HEK293 (cell line): ENCODE results near the gene PLEKHG3.

Source experiments
- CTCF ChIP-seq: fragments of 450-650 bp; formaldehyde crosslinking; IDR thresholded peaks from 2 replicates; pipeline ENCODE4 v1.5.1; 2016; ENCODE audit warnings: missing biosample characterization, missing genetic modification characterization
- IKZF3 ChIP-seq: fragments of 450-650 bp; IDR thresholded peaks from 2 replicates; pipeline ENCODE4 v1.5.0; 2018; ENCODE audit warnings: missing biosample characterization, mild to moderate bottlenecking, missing genetic modification characterization, moderate library complexity
- MEIS1 ChIP-seq: sonication (generic); formaldehyde crosslinking; IDR thresholded peaks from 2 replicates; pipeline ENCODE4 v1.8.1; 2022; ENCODE audit warnings: missing genetic modification reagents, mild to moderate bottlenecking, borderline replicate concordance
- PRDM6 ChIP-seq: fragments of 450-650 bp; formaldehyde crosslinking; IDR thresholded peaks from 2 replicates; pipeline ENCODE4 v1.5.1; 2017; ENCODE audit warnings: missing biosample characterization, missing genetic modification characterization
- REPIN1 ChIP-seq: fragments of 450-650 bp; formaldehyde crosslinking; IDR thresholded peaks from 2 replicates; pipeline ENCODE4 v1.5.1; 2017; ENCODE audit warnings: missing biosample characterization, missing genetic modification characterization, low read depth
- SALL2 ChIP-seq: fragments of 450-650 bp; formaldehyde crosslinking; IDR thresholded peaks from 2 replicates; pipeline ENCODE4 v1.5.0; 2017; ENCODE audit warnings: missing biosample characterization, mild to moderate bottlenecking, missing genetic modification characterization, borderline replicate concordance
- TRIM28 ChIP-seq: IDR thresholded peaks from 2 replicates; pipeline ENCODE4 v1.6.1; 2011; ENCODE audit warnings: low read length, control low read depth, borderline replicate concordance
- ZBTB6 ChIP-seq: fragments of 450-650 bp; formaldehyde crosslinking; IDR thresholded peaks from 2 replicates; pipeline ENCODE4 v1.5.1; 2017; ENCODE audit warnings: missing biosample characterization, missing genetic modification characterization
- ZNF121 ChIP-seq: fragments of 450-650 bp; formaldehyde crosslinking; IDR thresholded peaks from 2 replicates; pipeline ENCODE4 v1.5.1; 2016; ENCODE audit warnings: missing biosample characterization, missing genetic modification characterization
- ZNF146 ChIP-seq: fragments of 450-650 bp; formaldehyde crosslinking; IDR thresholded peaks from 2 replicates; pipeline ENCODE4 v1.5.1; 2016; ENCODE audit warnings: missing biosample characterization, missing genetic modification characterization
- ZNF2 ChIP-seq: fragments of 450-650 bp; formaldehyde crosslinking; IDR thresholded peaks from 2 replicates; pipeline ENCODE4 v1.5.1; 2016; ENCODE audit warnings: missing biosample characterization, missing genetic modification characterization
- ZNF274 ChIP-seq, 2 experiments: fragments of 200-500 bp in 1 of 2; fragments of 450-650 bp in 1 of 2; sonication (Bioruptor generic) in 1 of 2; formaldehyde crosslinking in 1 of 2; IDR thresholded peaks; 2 replicates each; pipeline versions ENCODE4 v1.5.1 to v1.6.1; 2014 to 2016; ENCODE audit warnings: borderline replicate concordance in 1 of 2, inconsistent platforms in 1 of 2, low read length in 1 of 2, missing biosample characterization in 1 of 2, missing genetic modification characterization in 1 of 2
- ZNF292 ChIP-seq: fragments of 450-650 bp; formaldehyde crosslinking; IDR thresholded peaks from 2 replicates; pipeline ENCODE4 v1.5.1; 2016; ENCODE audit warnings: low read depth, missing biosample characterization, missing genetic modification characterization, borderline replicate concordance
- ZNF433 ChIP-seq: fragments of 450-650 bp; formaldehyde crosslinking; IDR thresholded peaks from 2 replicates; pipeline ENCODE4 v1.5.1; 2016; ENCODE audit warnings: missing biosample characterization, missing genetic modification characterization, low read depth
- ZNF48 ChIP-seq: fragments of 450-650 bp; formaldehyde crosslinking; IDR thresholded peaks from 2 replicates; pipeline ENCODE4 v1.5.1; 2016; ENCODE audit warnings: missing biosample characterization, missing genetic modification characterization
- ZNF549 ChIP-seq: fragments of 450-650 bp; IDR thresholded peaks from 2 replicates; pipeline ENCODE4 v1.5.1; 2018; ENCODE audit warnings: missing biosample characterization, missing genetic modification characterization, mild to moderate bottlenecking, inconsistent platforms, moderate library complexity
- ZNF561 ChIP-seq: fragments of 450-650 bp; IDR thresholded peaks from 2 replicates; pipeline ENCODE4 v1.5.1; 2018; ENCODE audit warnings: missing biosample characterization, missing genetic modification characterization, borderline replicate concordance
- ZNF600 ChIP-seq: fragments of 450-650 bp; formaldehyde crosslinking; IDR thresholded peaks from 2 replicates; pipeline ENCODE4 v1.5.1; 2016; ENCODE audit warnings: missing biosample characterization, missing genetic modification characterization
- ZNF654 ChIP-seq: fragments of 450-650 bp; formaldehyde crosslinking; IDR thresholded peaks from 2 replicates; pipeline ENCODE4 v1.5.1; 2016; ENCODE audit warnings: low read depth, missing biosample characterization, missing genetic modification characterization
- ZNF692 ChIP-seq: fragments of 450-650 bp; formaldehyde crosslinking; IDR thresholded peaks from 2 replicates; pipeline ENCODE4 v1.5.1; 2016; ENCODE audit warnings: missing biosample characterization, missing genetic modification characterization
- ZSCAN4 ChIP-seq: fragments of 450-650 bp; formaldehyde crosslinking; IDR thresholded peaks from 2 replicates; pipeline ENCODE4 v1.5.1; 2017; ENCODE audit warnings: missing biosample characterization, missing genetic modification characterization
- ZXDB ChIP-seq: fragments of 450-650 bp; formaldehyde crosslinking; IDR thresholded peaks from 2 replicates; pipeline ENCODE4 v1.5.1; 2016; ENCODE audit warnings: missing biosample characterization, missing genetic modification characterization

Gene PLEKHG3

GRCh38 chr14:64764641-64765520 is 60.7 kb downstream of the PLEKHG3 start (continued):
- TF ChIP-seq CTCF (tag by site-specific recombination) (peak; percentile 77), IKZF3 (tag by site-specific recombination) (no peak), PRDM6 (no peak), ZNF692 (tag by site-specific recombination) (no peak), ZNF146 (tag by site-specific recombination) (no peak), ZNF121 (tag by site-specific recombination) (0 out of 2 replicates have a peak, but pooled peaks have one; percentile 14), ZNF48 (tag by site-specific recombination) (no peak), ZSCAN4 (tag by site-specific recombination) (peak; percentile 64), ZNF292 (tag by site-specific recombination) (no peak), ZNF654 (tag by site-specific recombination) (peak; percentile 74), MEIS1 (CRISPR knock-in tag) (no peak), SALL2 (tag by site-specific recombination) (no peak), ZNF549 (tag by site-specific recombination) (no peak), TRIM28 (no peak), ZXDB (0 out of 2 replicates have a peak, but pooled peaks have one; percentile 18), ZNF274 (IDR thresholded peaks at IDR 0.05; ENCODE audit: low read length) (no peak), ZNF274 (tag by site-specific recombination; IDR thresholded peaks at IDR 0.05; ENCODE audit: borderline replicate concordance) (no peak), ZNF433 (tag by site-specific recombination) (no peak), ZNF2 (tag by site-specific recombination) (peak; percentile 51; the same call in 1 of the 2 replicates), ZBTB6 (tag by site-specific recombination) (no peak), REPIN1 (tag by site-specific recombination) (no peak), ZNF561 (tag by site-specific recombination) (0 out of 2 replicates have a peak, but pooled peaks have one; percentile 55), ZNF600 (tag by site-specific recombination) (0 out of 2 replicates have a peak, but pooled peaks have one; percentile 20)
